GM23338 (cell line): ENCODE data around the gene PTAFR. TPM values are rescaled to one million over a fixed set of nuclear protein-coding genes. Genes with fewer than 3 reads are reported as not detected.
A peak's percentile ranks its signal among the peaks of the same experiment; 100 is the strongest.

ENCODE experiments used
- ATAC-seq: fragments of 200-7000 bp; cut with Tn5 transposase; 3 replicates; pipeline ENCODE4 v1.9.1; 2020
- DNase-seq: peaks from one replicate; pipeline ENCODE4 v3.0.0-alpha.2; 2015; ENCODE audit warnings: low spot score
- H2AFZ ChIP-seq: fragments of 200-600 bp; sonication (generic); 2 replicates; pipeline ENCODE4 v1.8.0; 2016; ENCODE audit warnings: antibody characterized with exemption, mild to moderate bottlenecking, moderate library complexity
- H3F3A ChIP-seq: fragments of 200-600 bp; sonication (generic); replicated peaks from 2 replicates; pipeline ENCODE4 v1.8.0; 2017; ENCODE audit warnings: antibody characterized with exemption, mixed run types, low read depth
- H3K27ac ChIP-seq: fragments of 200-600 bp; sonication (generic); 2 replicates; pipeline ENCODE4 v1.6.1; 2016; ENCODE audit warnings: low read depth
- H3K27me3 ChIP-seq: fragments of 200-600 bp; sonication (generic); 2 replicates; pipeline ENCODE4 v1.8.0; 2016; ENCODE audit warnings: mild to moderate bottlenecking, mixed run types, moderate library complexity; ENCODE audit not compliant: insufficient read depth
- H3K36me3 ChIP-seq: fragments of 200-600 bp; sonication (generic); 2 replicates; pipeline ENCODE4 v1.8.0; 2016; ENCODE audit warnings: mild to moderate bottlenecking; ENCODE audit not compliant: insufficient read depth
- H3K4me1 ChIP-seq: fragments of 200-600 bp; sonication (generic); 2 replicates; pipeline ENCODE4 v1.8.0; 2016; ENCODE audit warnings: mild to moderate bottlenecking, moderate library complexity; ENCODE audit not compliant: insufficient read depth
- H3K4me2 ChIP-seq: fragments of 200-600 bp; sonication (generic); 2 replicates; pipeline ENCODE4 v1.7.1; 2017; ENCODE audit warnings: mixed run types
- H3K4me3 ChIP-seq: fragments of 200-600 bp; sonication (generic); 2 replicates; pipeline ENCODE4 v1.6.1; 2016; ENCODE audit warnings: mixed run types
- H3K79me2 ChIP-seq: fragments of 200-600 bp; sonication (generic); replicated peaks from 2 replicates; pipeline ENCODE4 v1.8.0; 2017; ENCODE audit warnings: mild to moderate bottlenecking; ENCODE audit not compliant: insufficient read depth
- H3K9me2 ChIP-seq: fragments of 200-600 bp; sonication (generic); 2 replicates; pipeline ENCODE4 v1.8.0; 2017; ENCODE audit not compliant: insufficient read depth
- H4K20me1 ChIP-seq: fragments of 200-600 bp; sonication (generic); replicated peaks from 2 replicates; pipeline ENCODE4 v1.8.0; 2017; ENCODE audit warnings: mild to moderate bottlenecking; ENCODE audit not compliant: insufficient read depth
- H3K27ac Mint-ChIP-seq: 2 replicates; pipeline ENCODE4 v1.8.0; 2020; ENCODE audit warnings: inconsistent platforms, mild to moderate bottlenecking, moderate library complexity, mixed read lengths
- H3K27me3 Mint-ChIP-seq: 3 replicates; pipeline ENCODE4 v1.8.0; 2022; ENCODE audit warnings: low read depth, mild to moderate bottlenecking, moderate library complexity, mixed read lengths, inconsistent platforms; ENCODE audit not compliant: insufficient read depth, poor library complexity
- H3K36me3 Mint-ChIP-seq: 3 replicates; pipeline ENCODE4 v1.8.0; 2021; ENCODE audit warnings: low read depth, mild to moderate bottlenecking, inconsistent platforms, moderate library complexity, mixed read lengths
- H3K4me1 Mint-ChIP-seq: 3 replicates; pipeline ENCODE4 v1.8.0; 2020; ENCODE audit warnings: mild to moderate bottlenecking, inconsistent platforms, mixed read lengths
- H3K4me3 Mint-ChIP-seq: 3 replicates; pipeline ENCODE4 v1.8.0; 2021; ENCODE audit warnings: moderate library complexity, mild to moderate bottlenecking, inconsistent platforms, mixed read lengths
- H3K9me3 Mint-ChIP-seq: 3 replicates; pipeline ENCODE4 v1.8.0; 2020; ENCODE audit warnings: moderate library complexity, mild to moderate bottlenecking, inconsistent platforms, mixed read lengths
- CREB1 ChIP-seq: fragments of 250-450 bp; sonication (Bioruptor Pico); IDR thresholded peaks from 2 replicates; pipeline ENCODE4 v1.5.0; 2020; ENCODE audit warnings: low read depth, mild to moderate bottlenecking, moderate library complexity
- CTCF ChIP-seq, 2 experiments: fragments of 200-600 bp in 1 of 2; sonication (generic) in 1 of 2; conservative IDR thresholded peaks; 2 replicates each; pipeline versions ENCODE4 v1.5.1 to v1.6.1; 2016 to 2017; ENCODE audit warnings: antibody characterized with exemption in 2 of 2, low read depth in 2 of 2, mild to moderate bottlenecking in 2 of 2, moderate library complexity in 1 of 2
- ETS1 ChIP-seq: IDR thresholded peaks from 2 replicates; pipeline ENCODE4 v1.6.1; 2016; ENCODE audit warnings: antibody characterized with exemption
- EZH2 ChIP-seq: fragments of 200-600 bp; sonication (generic); IDR thresholded peaks from one replicate; pipeline ENCODE4 v1.8.0; 2017; ENCODE audit warnings: antibody characterized with exemption, mild to moderate bottlenecking, low read depth; ENCODE audit not compliant: unreplicated experiment
- JUNB ChIP-seq: IDR thresholded peaks from one replicate; pipeline ENCODE4 v1.6.1; 2016; ENCODE audit warnings: antibody characterized with exemption; ENCODE audit not compliant: unreplicated experiment
- NANOG ChIP-seq: IDR thresholded peaks from 2 replicates; pipeline ENCODE4 v1.6.1; 2016; ENCODE audit warnings: antibody characterized with exemption, borderline replicate concordance
- POLR2AphosphoS5 ChIP-seq: IDR thresholded peaks from 2 replicates; pipeline ENCODE4 v1.6.1; 2016; ENCODE audit warnings: antibody characterized with exemption, low read depth
- REST ChIP-seq: IDR thresholded peaks from one replicate; pipeline ENCODE4 v1.6.1; 2018; ENCODE audit warnings: antibody characterized with exemption; ENCODE audit not compliant: unreplicated experiment
- STAT1 ChIP-seq: IDR thresholded peaks from one replicate; pipeline ENCODE4 v1.6.1; 2016; ENCODE audit warnings: antibody characterized with exemption; ENCODE audit not compliant: unreplicated experiment
- ZNF114 ChIP-seq: fragments of 250-450 bp; sonication (Bioruptor Pico); IDR thresholded peaks from 2 replicates; pipeline ENCODE4 v1.5.0; 2020; ENCODE audit warnings: mild to moderate bottlenecking, moderate library complexity
- ZNF331 ChIP-seq: fragments of 250-450 bp; sonication (Bioruptor Pico); IDR thresholded peaks from 2 replicates; pipeline ENCODE4 v1.5.0; 2020; ENCODE audit warnings: low read depth, mild to moderate bottlenecking, moderate library complexity
- polyA plus RNA-seq: library from polyadenylated mRNA; unstranded; fragments of >200 nt; fragmentation: Nextera tagmentation; extraction: Ambion mirVana; gene quantifications from 2 replicates; pipeline ENCODE4 v1.2.1, GENCODE V29; 2016
- total RNA-seq: library from RNA; depleted of rRNA; stranded (reverse); fragments of >200 nt; shearing (Covaris generic); gene quantifications from 2 replicates; pipeline ENCODE4 v1.2.3, GENCODE V29; 2014

Gene PTAFR
- total and polyA plus RNA-seq, 2 experiments from 2014 or later = 0.29 to 0.76 TPM

- no peak for TF ChIP-seq EZH2
- TF ChIP-seq NANOG = no peak
These were observed at the start of gene PTAFR (continued) for GRCh38 chr1:28176492-28177470.

- Mint-ChIP-seq H3K27me3 (no peaks in the 10 kb centered on the region), H3K27ac (0 out of 2 replicates have a peak overlapping the region, but pooled peaks have one; percentile 37), H3K9me3 (no peaks in the 10 kb centered on the region), H3K4me1 (peaks cover 4% of the 10 kb centered on the region; the same call in 1 of the 3 replicates), H3K4me3 (no peak overlapping the region), H3K36me3 (peaks cover 25% of the 10 kb centered on the region)
- H3K4me2 ChIP-seq = no peak overlapping the region
- no peaks in the 10 kb centered on the region; the same call in 1 of the 2 replicates for H3F3A ChIP-seq
- peaks cover 21% of the 10 kb centered on the region for H3K36me3 ChIP-seq
- H3K4me1 ChIP-seq = no peaks in the 10 kb centered on the region
- H3K27me3 ChIP-seq = no peaks in the 10 kb centered on the region
- H3K9me2 ChIP-seq = no peaks in the 10 kb centered on the region
- ATAC-seq (no peak), DNase-seq (no peak)
- no peak overlapping the region for H2AFZ ChIP-seq
- TF ChIP-seq POLR2AphosphoS5 = no peak
- peaks cover 12% of the 10 kb centered on the region for H3K79me2 ChIP-seq
- H3K27ac ChIP-seq = no peak overlapping the region
- H3K4me3 ChIP-seq = no peak overlapping the region
- no peaks in the 10 kb centered on the region for H4K20me1 ChIP-seq
These were observed 36.8 kb upstream of the PTAFR start for GRCh38 chr1:28213315-28213714.

- Histone ChIP-seq H2AFZ (no peak overlapping the region), H3K27me3 (no peaks in the 10 kb centered on the region), H3K4me1 (no peaks in the 10 kb centered on the region), H3F3A (no peaks in the 10 kb centered on the region; the same call in 1 of the 2 replicates), H4K20me1 (no peaks in the 10 kb centered on the region), H3K4me3 (no peak overlapping the region), H3K79me2 (peaks cover 12% of the 10 kb centered on the region), H3K9me2 (no peaks in the 10 kb centered on the region), H3K36me3 (peaks cover 39% of the 10 kb centered on the region), H3K27ac (0 out of 2 replicates have a peak overlapping the region, but pooled peaks have one; percentile 61), H3K4me2 (no peak overlapping the region)
- Mint-ChIP-seq H3K27ac (no peak overlapping the region), H3K27me3 (no peaks in the 10 kb centered on the region), H3K4me1 (peaks cover 4% of the 10 kb centered on the region; the same call in 1 of the 3 replicates), H3K4me3 (no peak overlapping the region), H3K9me3 (no peaks in the 10 kb centered on the region), H3K36me3 (peaks cover 42% of the 10 kb centered on the region)
- ATAC-seq = no peak
- DNase-seq = no peak
- no peak for TF ChIP-seq STAT1
- no peak for TF ChIP-seq CREB1 (CRISPR knock-in tag)
- no peak for TF ChIP-seq ZNF114 (CRISPR knock-in tag)
- no peak for TF ChIP-seq JUNB
- no peak for TF ChIP-seq CTCF (conservative IDR thresholded peaks at IDR 0.05; ENCODE audit: low read depth in 2 of 2)
- TF ChIP-seq ZNF331 (CRISPR knock-in tag) = no peak
- no peak for TF ChIP-seq EZH2
- TF ChIP-seq ETS1 = no peak
- no peak for TF ChIP-seq REST
These were observed 33.2 kb upstream of the PTAFR start for GRCh38 chr1:28209700-28210099.
